HK-2 (cell line): ENCODE results near the gene SPTLC3.
"Not testable (repeated sequence)": the region's sequence is repeated elsewhere in the genome, so short reads cannot be mapped to it uniquely, and the experiment has no call there.

ENCODE experiments used
- DNase-seq: peaks from one replicate; pipeline ENCODE4 v3.0.0-alpha.2; 2018; ENCODE audit not compliant: unreplicated experiment

The SPTLC3 gene

DNA sequence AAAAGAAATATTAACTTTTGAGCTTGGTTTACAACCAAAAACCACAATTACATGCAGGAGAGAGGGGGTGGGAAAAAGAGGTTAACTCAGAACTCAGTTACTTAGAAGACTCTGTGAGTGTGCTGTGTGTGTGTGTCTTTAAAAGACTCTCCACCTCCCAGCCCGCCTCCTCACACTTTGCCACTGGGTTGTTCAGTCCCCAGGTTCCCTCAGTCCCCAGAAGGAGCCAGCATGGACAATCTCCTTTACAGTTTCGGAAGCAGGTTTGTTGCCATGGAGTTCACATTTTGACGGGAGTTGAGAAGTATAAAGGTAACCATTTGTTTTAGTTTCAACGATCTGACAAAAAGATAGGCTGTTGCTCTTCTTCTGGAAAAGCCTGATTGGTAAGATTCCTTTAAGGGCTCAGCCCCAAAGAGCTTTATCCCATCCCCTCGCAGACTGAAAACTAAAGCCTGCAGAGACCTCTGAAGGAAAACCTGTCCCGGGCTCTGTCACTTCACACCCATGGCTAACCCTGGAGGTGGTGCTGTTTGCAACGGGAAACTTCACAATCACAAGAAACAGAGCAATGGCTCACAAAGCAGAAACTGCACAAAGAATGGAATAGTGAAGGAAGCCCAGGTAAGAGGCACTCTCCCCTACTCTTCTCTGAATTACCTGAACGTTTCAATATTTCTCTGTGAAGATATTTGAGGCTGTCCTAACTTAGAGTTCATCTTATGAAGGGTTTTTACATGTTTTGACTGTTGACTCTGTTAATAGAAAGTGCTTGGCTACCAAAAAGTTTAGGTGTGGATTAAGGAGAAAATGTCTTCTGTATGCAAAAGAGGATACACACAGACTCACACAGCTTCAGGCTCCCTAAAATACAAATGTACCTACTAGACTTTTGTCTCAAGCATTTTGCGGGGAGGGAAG is at the start of gene SPTLC3:
Gene SPTLC3 (plus strand): TSS at position 212 of the 921 bp plus-strand sequence. CDS start 296 bp downstream, at position 508.
- peak; percentile 55 for DNase-seq

DNA sequence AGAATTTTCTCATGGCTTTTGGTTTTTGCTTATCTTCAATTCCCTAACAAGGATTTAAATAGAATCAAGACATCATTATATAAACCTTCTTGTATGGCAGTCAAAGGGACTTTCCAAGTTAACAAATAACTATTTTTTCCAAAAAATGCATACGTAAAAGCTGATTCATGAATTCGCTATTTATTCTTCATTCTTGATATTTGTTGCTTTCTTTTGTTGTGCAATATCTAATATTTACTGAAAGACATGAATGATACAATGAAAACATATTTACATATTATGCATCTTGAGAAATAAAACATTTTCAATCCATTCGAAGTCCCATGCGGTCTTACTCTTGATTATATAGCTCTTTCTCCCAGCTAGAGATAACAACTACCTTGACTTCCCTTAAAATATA is 47.0 kb upstream of the SPTLC3 start:
- DNase-seq, result no peak

DNA sequence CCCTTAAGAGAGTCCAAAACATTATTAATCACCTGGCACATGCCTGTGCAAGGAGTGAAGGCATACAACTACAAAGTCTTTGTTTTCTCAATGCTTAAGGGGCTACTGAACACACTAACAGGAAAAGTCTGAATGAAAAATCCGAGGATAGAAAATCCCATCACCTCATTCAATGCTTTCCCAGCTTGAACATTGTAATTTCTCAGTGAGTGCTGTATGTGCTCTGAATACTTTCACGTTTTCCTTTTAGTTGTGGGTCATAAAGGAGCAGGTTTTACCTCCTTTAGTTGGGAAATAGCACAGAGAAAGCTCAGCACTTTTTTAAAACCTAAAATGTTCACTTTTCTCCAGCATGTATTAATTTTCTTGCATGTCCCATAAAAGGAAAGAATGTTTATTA is 45.9 kb upstream of the SPTLC3 start:
- no peak for DNase-seq

DNA sequence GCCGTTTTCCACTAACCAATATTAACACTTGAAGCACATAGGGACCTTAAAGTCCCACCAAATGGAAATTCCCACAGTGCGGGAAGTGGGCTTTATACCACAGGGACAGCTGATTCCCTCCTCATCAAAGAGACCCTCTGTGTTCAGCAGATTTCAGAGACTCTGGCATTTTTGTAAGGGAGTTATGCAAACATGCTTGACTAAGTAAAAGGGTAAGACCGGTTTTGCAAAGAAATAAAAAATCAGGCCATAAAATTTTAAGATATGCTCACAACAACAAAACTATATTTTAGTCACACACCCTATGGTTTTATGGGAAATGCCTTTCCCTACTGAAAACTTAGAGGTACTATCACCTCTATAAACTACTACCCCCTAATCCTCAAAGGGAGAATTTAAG is 45.4 kb upstream of the SPTLC3 start:
- DNase-seq, result no peak

DNA sequence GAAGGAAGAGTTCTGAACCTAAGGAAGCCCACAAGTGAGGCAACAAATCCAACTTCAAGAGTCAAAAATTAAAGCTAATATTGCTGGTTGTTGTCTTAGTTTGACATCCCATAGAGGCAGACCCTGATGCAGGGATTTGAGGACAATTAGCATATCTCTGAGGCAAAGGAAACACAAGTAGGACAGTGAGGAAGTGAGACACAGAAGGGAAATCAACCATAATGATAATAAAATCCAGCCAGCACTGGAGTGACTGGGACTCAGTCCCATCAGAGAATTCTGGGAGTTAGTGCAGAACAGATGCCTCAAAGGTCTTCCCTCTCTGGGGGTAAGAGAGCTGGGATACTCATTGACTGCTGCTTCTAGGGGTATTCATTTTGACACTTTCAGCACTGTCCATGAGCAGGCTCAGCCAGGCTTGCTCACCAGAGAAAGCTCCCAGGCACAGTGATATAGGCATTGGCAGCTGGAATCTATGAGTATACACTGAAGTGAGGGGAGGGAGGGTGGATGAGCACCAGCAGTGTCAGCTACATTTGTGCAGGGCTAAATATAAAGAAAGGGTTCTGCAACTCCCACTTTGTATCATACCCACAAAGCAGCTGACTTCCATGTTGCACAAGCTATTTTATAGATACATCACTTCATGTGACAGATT is 43.4 kb upstream of the SPTLC3 start:
- no peak for DNase-seq

DNA sequence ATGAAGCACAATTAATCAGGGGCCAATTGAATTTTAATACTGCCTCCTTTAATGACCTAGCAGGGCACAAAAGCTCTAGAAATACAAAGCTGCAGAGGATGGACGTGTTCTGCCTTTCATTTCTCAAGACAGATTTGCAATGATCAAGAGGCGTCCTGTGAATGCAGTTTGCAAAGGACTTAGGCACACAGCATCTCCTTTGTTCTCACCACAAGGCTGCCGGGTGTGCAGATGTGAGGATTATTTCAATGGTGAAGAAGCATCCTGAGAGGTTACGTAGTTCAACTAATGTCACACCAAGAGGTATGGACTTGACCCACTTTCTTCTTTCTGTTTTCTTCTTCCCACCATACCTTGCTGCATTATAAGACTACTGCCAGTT is 42.9 kb upstream of the SPTLC3 start:
- DNase-seq, result no peak

DNA sequence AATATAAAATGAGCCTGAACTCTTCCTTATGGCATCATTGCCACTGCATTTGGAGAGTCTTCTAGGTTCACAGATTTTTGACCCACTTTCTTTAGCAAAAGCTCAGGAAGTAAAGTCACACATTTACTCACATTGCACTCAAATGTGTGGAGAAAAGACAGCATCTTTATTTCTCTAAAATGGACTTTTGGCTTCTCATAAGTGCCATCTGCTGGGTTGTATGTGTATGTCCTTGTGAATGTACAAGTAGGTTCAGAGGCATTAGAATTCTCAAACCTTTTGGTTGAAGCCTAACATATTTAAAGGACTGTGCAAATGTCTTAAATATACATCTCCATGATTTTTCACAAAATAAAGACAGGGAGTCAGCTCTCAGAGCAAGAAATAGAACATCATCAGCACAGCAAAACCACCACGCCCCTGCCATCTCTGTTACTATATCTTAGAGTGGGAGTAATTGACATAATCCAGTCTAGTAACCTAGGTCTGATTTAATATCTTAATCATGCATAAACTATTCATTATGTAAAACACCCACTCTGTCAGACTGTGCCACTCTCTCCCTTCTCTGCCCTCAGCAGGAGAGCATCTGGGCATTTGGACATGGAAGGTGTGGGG is 42.2 kb upstream of the SPTLC3 start:
- DNase-seq, result no peak

DNA sequence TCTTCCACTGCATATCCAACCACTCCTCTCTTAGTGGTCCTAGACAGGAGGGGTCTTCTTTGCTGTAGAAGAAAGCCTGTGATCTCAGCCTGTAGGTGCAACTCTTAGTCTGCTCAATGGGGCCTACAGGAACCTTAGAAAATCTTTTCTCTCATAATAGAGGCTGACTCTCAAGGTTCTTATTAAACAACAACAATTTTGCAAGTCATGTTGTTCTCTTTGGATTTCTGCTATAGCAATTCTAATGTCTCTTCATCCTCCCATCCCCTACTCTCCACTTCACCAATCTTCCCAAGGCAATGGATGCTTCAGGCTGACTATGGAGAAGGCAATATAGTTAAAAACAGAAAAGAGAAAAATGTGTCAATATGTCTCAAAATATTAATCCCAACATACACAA is 40.8 kb upstream of the SPTLC3 start:
- DNase-seq, result no peak

DNA sequence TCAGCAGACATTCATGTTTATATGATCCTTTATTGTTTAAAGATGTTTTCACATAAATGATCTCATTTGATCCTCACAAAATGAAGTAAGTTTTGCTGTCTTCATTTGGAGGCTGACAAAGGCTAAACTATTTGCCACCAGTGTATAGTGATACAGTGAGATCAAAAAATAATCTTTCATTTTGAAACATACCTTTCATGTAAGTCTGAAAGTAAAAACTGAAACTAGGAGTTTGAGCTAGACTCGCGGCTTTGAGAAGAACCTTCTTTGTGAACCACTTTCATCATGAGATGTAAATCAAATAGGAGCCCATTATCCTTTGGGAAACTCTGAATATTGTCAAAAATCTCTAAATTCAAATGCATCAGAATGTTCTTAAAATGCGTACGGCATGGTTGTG is 40.3 kb upstream of the SPTLC3 start:
- no peak for DNase-seq

DNA sequence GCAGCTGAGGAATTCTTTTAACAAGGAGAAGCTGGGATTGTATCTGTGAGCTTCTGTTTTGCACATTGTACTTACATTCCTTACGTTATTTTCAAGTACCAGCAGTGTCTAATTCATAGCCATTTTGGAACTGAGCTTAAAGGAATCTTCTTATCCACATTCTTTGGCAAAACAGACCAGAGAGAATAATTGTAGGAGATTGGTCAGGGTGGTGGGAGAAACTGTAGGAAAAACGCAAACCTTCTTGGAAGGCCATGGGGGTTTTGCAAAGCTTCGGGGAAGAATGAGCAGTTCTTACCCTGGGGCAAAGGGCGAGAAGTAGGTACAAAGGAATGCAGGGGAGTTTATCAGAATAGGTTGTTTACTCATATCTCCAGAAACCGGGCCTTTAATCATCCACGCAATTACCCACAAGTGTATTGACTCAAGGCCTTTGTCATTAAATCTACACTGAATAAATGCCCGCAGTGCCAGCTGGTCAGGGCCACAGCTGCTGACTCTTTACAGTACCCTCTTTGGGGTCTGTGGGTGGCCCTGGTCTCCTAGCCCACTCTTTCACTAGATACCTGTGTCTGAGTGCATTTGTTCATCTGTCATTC is 39.6 kb upstream of the SPTLC3 start:
- DNase-seq, result no peak

DNA sequence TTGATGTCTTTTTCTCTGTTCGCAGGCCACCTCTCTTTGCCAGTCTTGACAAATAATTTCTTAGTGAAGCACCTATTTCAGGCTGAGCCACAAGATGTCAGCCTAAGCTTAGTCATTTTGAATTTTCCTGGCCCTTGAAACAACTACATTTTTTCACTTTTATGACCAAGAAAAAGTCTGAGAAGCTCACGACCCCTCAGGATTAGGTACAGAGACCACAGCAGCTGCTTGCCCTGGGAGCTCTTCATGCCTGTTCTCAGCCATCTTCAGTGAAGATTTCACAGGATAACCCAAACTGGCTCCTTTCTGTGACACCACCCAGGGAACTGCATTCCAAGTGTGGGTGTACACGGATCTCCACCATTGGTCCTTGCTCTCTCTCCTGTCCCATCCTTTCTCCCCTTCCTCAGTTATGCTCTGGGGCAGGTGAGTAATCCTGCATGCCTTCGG is 38.4 kb upstream of the SPTLC3 start:
- DNase-seq, result no peak

DNA sequence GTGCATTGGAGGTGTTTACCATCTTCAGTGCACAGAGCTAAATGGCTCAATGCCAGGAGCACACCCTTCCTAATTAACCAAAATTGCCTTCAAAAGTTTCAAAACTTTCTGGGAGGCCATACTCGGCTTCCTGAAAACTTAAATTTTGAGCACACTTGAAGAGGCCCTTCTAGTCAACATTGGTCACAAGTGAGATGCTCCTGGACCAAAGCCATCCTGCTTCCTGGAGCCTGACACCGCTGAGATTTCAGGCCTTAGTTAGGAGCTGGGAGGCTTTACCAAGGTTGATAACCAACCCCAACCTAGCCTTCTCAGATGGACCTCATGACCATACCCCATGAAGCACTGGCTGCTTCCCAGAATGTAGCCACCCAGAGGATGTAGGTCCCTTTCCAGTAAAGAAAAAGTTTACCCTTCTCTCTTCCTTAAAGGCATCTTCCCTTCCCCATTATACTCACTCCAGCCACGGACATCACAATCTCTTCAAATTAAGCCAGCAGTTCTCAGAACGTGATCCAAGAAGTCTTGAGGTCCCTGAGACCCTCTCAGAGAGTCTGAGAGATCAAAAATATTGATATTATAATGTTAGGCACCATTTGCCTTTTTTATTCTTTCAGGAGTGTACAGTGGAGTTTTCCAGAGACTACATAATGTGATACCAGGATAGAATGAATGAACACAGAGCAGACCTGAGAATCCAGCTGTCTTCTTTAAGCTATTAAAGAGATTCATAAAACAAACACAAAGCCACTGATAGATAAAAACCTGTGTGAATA is 32.8 kb upstream of the SPTLC3 start:
- no peak for DNase-seq

DNA sequence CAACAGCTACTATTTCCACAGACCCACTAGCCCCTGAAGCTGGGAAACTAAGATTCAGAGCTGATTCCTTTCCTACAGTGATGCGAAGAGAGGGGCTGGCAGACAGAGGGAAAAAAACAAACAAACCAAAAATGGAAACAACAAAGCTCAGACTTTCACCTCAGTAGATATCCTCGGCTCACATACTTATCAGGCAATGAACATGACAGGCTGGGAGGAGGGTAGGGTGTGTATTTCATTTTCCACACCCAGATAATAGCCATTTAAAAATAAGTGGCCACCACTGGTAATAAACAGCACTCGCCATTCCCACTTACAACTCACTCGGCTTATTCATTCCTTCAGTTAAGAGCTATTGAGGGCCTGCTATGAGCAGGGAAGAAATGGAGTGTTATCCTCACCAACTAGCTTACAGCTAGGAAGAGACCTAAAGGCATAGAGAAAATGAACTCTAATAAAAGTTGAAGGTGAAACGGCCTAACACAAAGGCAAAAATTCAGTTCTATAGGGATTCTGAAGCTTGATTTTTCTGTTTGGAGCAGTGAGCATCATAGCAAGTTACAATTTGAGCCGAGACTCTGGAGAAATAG is 32.0 kb upstream of the SPTLC3 start:
- no peak for DNase-seq

DNA sequence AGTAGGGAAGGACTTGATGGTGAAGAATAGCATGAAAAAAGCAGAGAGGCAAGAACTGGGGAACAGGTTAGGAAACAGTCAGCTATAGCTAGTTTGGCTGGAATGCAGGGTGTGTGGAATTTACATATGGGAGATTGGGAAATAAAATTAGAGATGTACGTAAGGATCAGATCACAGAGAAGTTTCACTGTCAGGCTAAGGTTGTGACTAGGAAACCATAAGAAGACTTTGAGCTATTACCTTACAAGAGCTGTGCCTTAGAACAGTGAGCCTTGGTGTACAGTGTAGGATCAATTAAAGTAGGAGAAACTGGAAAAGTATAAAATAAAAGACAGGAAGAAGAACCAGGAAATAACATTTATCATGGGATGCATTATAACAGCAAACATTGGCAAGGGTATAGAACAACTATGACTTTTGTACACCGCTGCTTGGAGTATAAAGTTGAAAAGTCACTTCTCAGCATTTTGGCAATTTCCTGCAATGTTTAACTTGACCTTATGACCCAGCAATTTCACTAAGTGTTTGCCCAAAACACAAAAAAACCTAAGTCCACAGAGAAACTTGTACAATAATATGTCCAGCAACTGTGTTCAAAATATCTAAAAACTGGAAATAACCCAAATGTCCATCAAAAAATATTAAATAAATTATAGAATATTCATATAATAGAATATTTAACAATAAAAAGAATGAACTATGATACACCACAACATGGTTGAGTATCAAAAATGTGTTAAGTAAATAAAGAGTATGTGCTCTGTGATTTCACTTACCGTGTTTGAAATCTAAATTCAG is 31.2 kb upstream of the SPTLC3 start:
- no peak for DNase-seq

DNA sequence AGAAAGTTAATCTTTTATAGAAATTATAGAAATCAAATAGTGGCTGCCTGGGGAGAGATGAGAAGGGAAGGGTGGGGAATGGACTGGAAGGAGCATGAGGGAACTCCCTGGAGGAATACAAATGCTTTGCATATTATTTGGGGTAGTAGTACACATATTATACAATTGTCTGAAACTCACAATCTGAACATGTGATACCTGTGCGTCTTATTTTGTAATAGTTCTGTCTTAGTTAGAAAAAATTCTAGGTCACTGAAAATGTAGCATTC is 30.7 kb upstream of the SPTLC3 start:
- DNase-seq, result no peak

DNA sequence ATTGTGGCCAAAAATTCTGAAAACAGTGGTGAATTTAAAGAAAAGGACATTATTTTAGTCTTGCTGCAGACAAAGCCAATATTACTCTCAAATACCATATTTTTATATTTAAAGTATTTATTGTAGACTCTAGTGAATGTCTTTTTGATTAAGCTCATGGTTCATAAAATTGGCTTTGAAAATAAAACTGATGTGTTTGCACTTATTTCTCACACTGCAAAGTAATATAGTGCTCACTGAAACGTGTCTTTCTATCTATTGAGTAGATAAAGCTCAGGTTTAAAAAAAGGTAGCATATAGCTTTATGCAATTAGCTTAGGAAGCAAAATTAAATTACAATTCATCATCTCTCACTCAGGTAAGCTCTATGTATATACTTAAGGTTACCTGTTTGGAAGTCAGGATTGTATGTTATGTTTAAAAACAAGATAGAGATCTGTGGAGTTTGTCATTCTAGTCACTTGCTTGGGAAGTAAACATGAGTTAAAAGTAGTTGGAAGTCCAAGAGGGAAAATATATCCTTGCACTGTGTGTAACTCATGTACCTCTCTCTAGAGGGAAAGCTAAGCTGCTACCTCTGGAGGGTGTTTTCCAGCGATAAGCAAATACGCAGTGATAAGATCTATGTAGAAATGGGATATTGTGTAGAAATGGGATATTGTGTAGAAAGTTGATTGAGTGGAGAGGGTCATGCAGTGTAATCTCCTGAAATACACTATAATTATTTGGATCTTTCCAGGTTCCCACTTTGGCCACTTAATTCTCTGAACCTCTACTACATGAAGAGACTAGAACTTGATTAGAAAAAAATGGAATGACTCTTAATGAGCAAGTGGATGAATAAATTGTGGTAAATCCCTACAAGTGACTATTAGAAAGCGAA is 29.9 kb upstream of the SPTLC3 start:
- no peak for DNase-seq

DNA sequence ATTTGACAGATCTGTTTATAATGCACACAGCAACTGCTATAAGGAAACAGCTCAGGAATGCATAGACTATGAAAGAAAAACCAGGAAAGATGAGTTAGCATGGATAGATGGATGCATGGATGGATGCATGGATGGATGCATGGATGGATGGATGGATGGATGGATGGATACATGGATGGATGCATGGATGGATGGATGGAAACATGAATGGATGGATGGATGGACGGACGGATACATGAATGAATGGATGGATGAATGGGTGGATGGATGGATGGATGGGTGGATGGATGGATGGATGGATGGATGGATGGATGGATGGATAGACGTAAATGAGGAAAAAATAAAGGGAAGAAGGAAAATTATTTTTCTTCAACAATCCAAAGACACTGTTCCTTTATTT is 29.1 kb upstream of the SPTLC3 start:
- not testable (repeated sequence) for DNase-seq

DNA sequence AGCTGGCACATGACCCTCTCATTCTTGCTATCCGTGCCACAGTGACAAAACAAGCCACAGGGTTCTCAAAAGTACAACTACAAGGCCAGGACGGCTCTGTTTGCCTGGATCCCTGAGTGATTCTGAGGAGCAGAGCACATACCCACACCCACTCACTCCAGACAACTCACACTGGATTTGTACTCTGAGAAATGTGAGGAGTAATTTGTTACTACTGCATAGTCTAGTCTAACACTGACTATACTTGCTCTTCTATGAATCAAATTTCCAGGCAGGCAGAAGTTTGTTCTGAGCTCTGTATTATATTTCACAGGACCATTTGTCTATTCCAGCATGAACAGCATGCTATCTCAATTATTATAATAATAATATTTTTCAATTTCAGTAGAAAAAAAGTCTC is 26.7 kb upstream of the SPTLC3 start:
- no peak for DNase-seq

DNA sequence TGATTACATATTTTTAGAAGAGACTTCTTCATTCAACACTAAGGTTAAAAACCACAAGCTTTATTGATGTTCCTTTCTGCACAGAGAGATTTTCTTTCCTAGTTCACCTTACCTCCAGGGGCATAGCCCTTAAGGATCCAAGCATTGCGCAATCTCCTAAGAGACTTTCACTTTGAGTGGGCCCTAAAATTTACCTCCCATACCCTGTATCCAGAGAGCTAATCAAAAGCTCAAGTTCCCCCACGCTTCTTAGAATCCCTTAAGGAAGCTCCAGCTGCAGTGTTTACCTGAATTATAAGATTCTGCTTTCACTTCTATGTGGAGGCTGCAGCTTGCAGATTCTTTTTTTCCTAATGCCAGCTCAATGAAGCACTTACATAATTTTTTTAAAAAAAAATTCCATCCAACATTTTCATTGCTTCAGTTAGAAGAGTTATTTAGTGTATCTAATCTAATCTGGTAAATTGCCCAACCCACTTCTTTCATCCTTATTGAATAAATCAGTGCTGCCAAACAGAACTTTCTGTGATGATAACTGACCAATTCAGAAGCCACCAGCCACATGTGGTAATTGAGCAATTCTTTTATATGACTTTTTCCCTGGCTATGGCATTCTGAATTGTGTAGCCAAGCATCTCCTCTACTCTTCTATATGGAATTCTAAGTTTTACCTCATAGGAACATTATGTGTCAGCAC is 24.6 kb upstream of the SPTLC3 start:
- no peak for DNase-seq
